Chondrocyte (in vitro differentiated cells): ENCODE data around the gene TMEM132D. TPM values are rescaled to one million over a fixed set of nuclear protein-coding genes. Genes with fewer than 3 reads are reported as not detected.

Source experiments
- DNase-seq: peaks from one replicate; pipeline ENCODE4 v3.0.0; 2021; ENCODE audit warnings: mixed read lengths, low spot score
- H3K27ac Mint-ChIP-seq: one replicate; pipeline ENCODE4 v1.8.0; 2021; ENCODE audit warnings: mild to moderate bottlenecking, moderate library complexity, mixed read lengths; ENCODE audit not compliant: unreplicated experiment
- H3K27me3 Mint-ChIP-seq: 2 replicates; pipeline ENCODE4 v1.8.0; 2021; ENCODE audit warnings: low read depth, mixed read lengths
- H3K36me3 Mint-ChIP-seq: 2 replicates; pipeline ENCODE4 v1.8.0; 2021; ENCODE audit warnings: low read depth, mixed read lengths
- H3K4me1 Mint-ChIP-seq: 2 replicates; pipeline ENCODE4 v1.8.0; 2021; ENCODE audit warnings: low read depth, mild to moderate bottlenecking, mixed read lengths
- H3K4me3 Mint-ChIP-seq: one replicate; pipeline ENCODE4 v1.8.0; 2021; ENCODE audit warnings: mild to moderate bottlenecking, moderate library complexity, mixed read lengths; ENCODE audit not compliant: unreplicated experiment
- H3K9me3 Mint-ChIP-seq: 2 replicates; pipeline ENCODE4 v1.8.0; 2021; ENCODE audit warnings: low read depth, mixed read lengths
- CTCF ChIP-seq: fragments of 200-600 bp; sonication (generic); IDR thresholded peaks from 2 replicates; pipeline ENCODE4 v1.5.0; 2021; ENCODE audit warnings: antibody characterized with exemption, mild to moderate bottlenecking, moderate library complexity
- total RNA-seq: library from RNA; stranded (reverse); gene quantifications from 3 replicates; pipeline ENCODE4 v1.2.1, GENCODE V29; 2021

Gene TMEM132D
- total RNA-seq, 1 donor from 2014 or later, result 3.1 TPM

DNA sequence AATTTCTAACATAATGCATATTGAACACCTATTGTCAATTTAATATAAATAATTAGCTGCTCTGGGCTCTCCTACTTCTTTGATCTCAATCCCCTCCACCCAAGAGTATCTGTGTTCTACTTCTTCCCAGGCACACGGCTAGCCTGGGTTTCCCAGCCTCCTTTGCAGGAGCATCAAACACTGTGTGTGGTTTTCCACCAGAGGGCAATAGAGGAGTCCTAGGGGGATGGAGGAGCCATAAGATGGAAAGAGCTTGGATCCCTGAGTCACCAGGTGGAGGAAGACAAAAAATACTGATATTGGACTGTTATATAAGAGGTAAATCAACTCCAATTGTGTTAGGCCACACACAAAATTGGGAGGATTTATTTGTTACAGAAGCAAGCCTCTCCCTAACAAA is 716.9 kb downstream of the TMEM132D start:
- TF ChIP-seq CTCF, result peak; percentile 41

GRCh38 chr12:129185855-129186254 is 718.0 kb downstream of the TMEM132D start:
- H3K4me1 Mint-ChIP-seq, result no peaks in the 10 kb centered on the region
- H3K9me3 Mint-ChIP-seq, result peaks cover 24% of the 10 kb centered on the region
- H3K36me3 Mint-ChIP-seq, result peaks cover 7% of the 10 kb centered on the region
- H3K27ac Mint-ChIP-seq, result no peak overlapping the region
- no peak for DNase-seq
- no peak overlapping the region for H3K4me3 Mint-ChIP-seq
- no peaks in the 10 kb centered on the region for H3K27me3 Mint-ChIP-seq
- TF ChIP-seq CTCF, result no peak

More for the DNA sequence above, 716.9 kb downstream of the TMEM132D start:
- no peaks in the 10 kb centered on the region for H3K4me1 Mint-ChIP-seq
- H3K4me3 Mint-ChIP-seq, result no peak overlapping the region
- H3K36me3 Mint-ChIP-seq, result peaks cover 7% of the 10 kb centered on the region
- peaks cover 27% of the 10 kb centered on the region for H3K9me3 Mint-ChIP-seq
- DNase-seq, result no peak
- no peaks in the 10 kb centered on the region for H3K27me3 Mint-ChIP-seq
- H3K27ac Mint-ChIP-seq, result no peak overlapping the region

DNA sequence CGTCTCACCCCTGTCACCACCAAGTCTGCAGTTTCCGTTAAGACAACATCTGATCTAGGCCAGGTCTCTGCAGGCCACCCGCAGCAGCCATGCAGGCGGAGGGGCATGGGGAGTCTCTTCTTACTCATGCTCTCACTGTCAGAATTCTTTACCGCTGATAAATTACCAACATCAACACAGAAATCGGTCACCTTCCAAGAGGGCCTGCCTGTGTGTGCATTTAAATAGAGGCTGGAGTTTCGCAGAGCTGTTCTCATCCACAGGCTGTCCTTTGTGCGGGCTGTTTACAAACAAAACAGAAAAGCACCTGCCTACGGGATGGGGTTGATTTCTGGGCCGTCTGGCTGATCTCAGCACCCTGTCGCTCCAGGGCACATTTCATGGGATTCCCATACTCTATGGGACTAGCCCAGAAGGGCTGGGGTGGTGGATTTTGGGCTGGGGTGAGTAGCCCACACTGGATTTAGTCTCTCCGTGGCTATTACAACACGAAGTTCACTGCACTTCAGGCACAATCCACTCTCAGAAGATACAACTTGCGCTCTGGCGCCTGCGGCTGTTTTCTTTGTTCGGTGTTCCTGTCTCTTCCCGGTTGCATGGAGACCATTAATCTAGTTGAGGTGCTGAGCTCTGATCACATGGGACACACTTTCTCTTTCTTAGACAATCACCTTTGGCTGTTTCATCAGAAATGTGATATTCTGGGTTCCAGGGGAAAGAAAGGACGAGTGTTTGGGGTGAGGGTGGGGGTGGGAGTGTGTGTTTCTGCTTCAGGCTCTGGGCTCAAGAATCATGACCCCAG is 719.5 kb downstream of the TMEM132D start:
- Mint-ChIP-seq H3K9me3 (peaks cover 27% of the 10 kb centered on the region), H3K4me3 (no peak overlapping the region)

GRCh38 chr12:129179941-129180553 is 723.8 kb downstream of the TMEM132D start:
- Mint-ChIP-seq H3K4me1 (no peaks in the 10 kb centered on the region), H3K27ac (no peak overlapping the region), H3K36me3 (no peaks in the 10 kb centered on the region), H3K27me3 (no peaks in the 10 kb centered on the region), H3K4me3 (no peak overlapping the region), H3K9me3 (peaks cover 27% of the 10 kb centered on the region)
- no peak for DNase-seq
- no peak for TF ChIP-seq CTCF

More for the DNA sequence above, 719.5 kb downstream of the TMEM132D start:
- Mint-ChIP-seq H3K27ac (no peak overlapping the region), H3K36me3 (peaks cover 4% of the 10 kb centered on the region), H3K4me1 (no peaks in the 10 kb centered on the region), H3K27me3 (no peaks in the 10 kb centered on the region)
- DNase-seq, result no peak
- no peak for TF ChIP-seq CTCF

- H3K9me3 Mint-ChIP-seq, result peaks cover 46% of the 10 kb centered on the region
- no peak for DNase-seq
- no peak overlapping the region for H3K4me3 Mint-ChIP-seq
- no peaks in the 10 kb centered on the region for H3K4me1 Mint-ChIP-seq
- H3K36me3 Mint-ChIP-seq, result no peaks in the 10 kb centered on the region
- TF ChIP-seq CTCF, result no peak
- H3K27me3 Mint-ChIP-seq, result no peaks in the 10 kb centered on the region
- no peak overlapping the region for H3K27ac Mint-ChIP-seq
These were observed 733.9 kb downstream of the TMEM132D start for GRCh38 chr12:129169928-129170327.
